WTC11 (cell line): ENCODE results near the gene GYS2. TPM values are rescaled to one million over a fixed set of nuclear protein-coding genes. Genes with fewer than 3 reads are reported as not detected.

Experiments
- ATAC-seq: fragments of 200-7000 bp; cut with Tn5 transposase; 2 replicates; pipeline ENCODE4 v1.10.0; 2021; ENCODE audit warnings: mild to moderate bottlenecking, moderate library complexity
- CTCF ChIA-PET: fragments of 300-600 bp; sonication (Branson Sonifier 250); formaldehyde crosslinking; loops from one replicate; lab custom pipeline; 2021; ENCODE audit warnings: antibody characterized with exemption; lab: Charles Lee
- POLR2A ChIA-PET: fragments of 350-600 bp; sonication (Branson Sonifier 250); formaldehyde crosslinking; loops from one replicate; lab custom pipeline; 2021; ENCODE audit warnings: antibody characterized with exemption; lab: Charles Lee
- DNase-seq: peaks from one replicate; pipeline ENCODE4 v3.0.0; 2021; ENCODE audit warnings: low spot score
- H3K27ac Mint-ChIP-seq: 2 replicates; pipeline ENCODE4 v1.8.0; 2021; ENCODE audit warnings: mixed read lengths
- H3K27me3 Mint-ChIP-seq: 2 replicates; pipeline ENCODE4 v1.8.0; 2021; ENCODE audit warnings: low read depth, mild to moderate bottlenecking, moderate library complexity, mixed read lengths
- H3K36me3 Mint-ChIP-seq: 2 replicates; pipeline ENCODE4 v1.8.0; 2021; ENCODE audit warnings: mixed read lengths
- H3K4me1 Mint-ChIP-seq: 2 replicates; pipeline ENCODE4 v1.8.0; 2022; ENCODE audit warnings: mixed read lengths
- H3K4me3 Mint-ChIP-seq: 2 replicates; pipeline ENCODE4 v1.8.0; 2021; ENCODE audit warnings: mild to moderate bottlenecking, moderate library complexity, mixed read lengths
- H3K9me3 Mint-ChIP-seq: 2 replicates; pipeline ENCODE4 v1.8.0; 2021; ENCODE audit warnings: mixed read lengths
- ESRRA ChIP-seq: sonication (generic); formaldehyde crosslinking; IDR thresholded peaks from 2 replicates; pipeline ENCODE4 v1.8.1; 2022; ENCODE audit warnings: mild to moderate bottlenecking, missing genetic modification reagents, borderline replicate concordance
- ETV6 ChIP-seq: sonication (generic); formaldehyde crosslinking; IDR thresholded peaks from 2 replicates; pipeline ENCODE4 v1.8.1; 2022; ENCODE audit warnings: mild to moderate bottlenecking, missing genetic modification reagents
- GTF2I ChIP-seq: fragments of 250-450 bp; sonication (Bioruptor Pico); conservative IDR thresholded peaks from 2 replicates; pipeline ENCODE4 v1.4.0; 2021; ENCODE audit warnings: mild to moderate bottlenecking
- HMGA2 ChIP-seq: fragments of 250-450 bp; sonication (Bioruptor Pico); IDR thresholded peaks from 2 replicates; pipeline ENCODE4 v1.4.0; 2021; ENCODE audit warnings: mild to moderate bottlenecking, moderate library complexity
- IRF2 ChIP-seq: sonication (generic); formaldehyde crosslinking; IDR thresholded peaks from 2 replicates; pipeline ENCODE4 v1.8.0; 2022; ENCODE audit warnings: low read depth, missing genetic modification reagents, borderline replicate concordance
- JAZF1 ChIP-seq: fragments of 250-450 bp; sonication (Bioruptor Pico); IDR thresholded peaks from 2 replicates; pipeline ENCODE4 v1.9.0; 2021; ENCODE audit warnings: moderate library complexity, mild to moderate bottlenecking, inconsistent platforms
- NFATC4 ChIP-seq: fragments of 250-450 bp; sonication (Bioruptor Pico); IDR thresholded peaks from 2 replicates; pipeline ENCODE4 v1.9.0; 2021; ENCODE audit warnings: mild to moderate bottlenecking
- NFE2L1 ChIP-seq: sonication (generic); formaldehyde crosslinking; IDR thresholded peaks from 2 replicates; pipeline ENCODE4 v1.8.1; 2023; ENCODE audit warnings: missing genetic modification reagents
- ZNF232 ChIP-seq: sonication (generic); formaldehyde crosslinking; IDR thresholded peaks from 2 replicates; pipeline ENCODE4 v1.8.0; 2022; ENCODE audit warnings: mild to moderate bottlenecking, missing genetic modification reagents
- ZNF263 ChIP-seq: sonication (generic); formaldehyde crosslinking; IDR thresholded peaks from 2 replicates; pipeline ENCODE4 v1.8.1; 2022; ENCODE audit warnings: low read depth, mild to moderate bottlenecking, moderate library complexity, missing genetic modification reagents
- ZNF317 ChIP-seq: sonication (generic); formaldehyde crosslinking; IDR thresholded peaks from 2 replicates; pipeline ENCODE4 v1.8.1; 2023; ENCODE audit warnings: low read depth, mild to moderate bottlenecking, moderate library complexity, missing genetic modification reagents, borderline replicate concordance
- total RNA-seq: library from RNA; stranded (reverse); gene quantifications from 3 replicates; pipeline ENCODE4 v1.2.3, GENCODE V29; 2021
- TF ChIP-seq, protein P1 (sequence below): sonication (generic); formaldehyde crosslinking; IDR thresholded peaks from 2 replicates; pipeline ENCODE4 v1.8.1; 2022; ENCODE audit warnings: low read depth, missing genetic modification reagents, borderline replicate concordance
- TF ChIP-seq, protein P2 (sequence below): sonication (generic); formaldehyde crosslinking; IDR thresholded peaks from 2 replicates; pipeline ENCODE4 v1.8.0; 2023; ENCODE audit warnings: mild to moderate bottlenecking, missing genetic modification reagents
- TF ChIP-seq, protein P3 (sequence below): sonication (generic); formaldehyde crosslinking; IDR thresholded peaks from 2 replicates; pipeline ENCODE4 v1.8.0; 2023; ENCODE audit warnings: missing genetic modification reagents
- TF ChIP-seq, protein P4 (sequence below): sonication (generic); formaldehyde crosslinking; IDR thresholded peaks from 2 replicates; pipeline ENCODE4 v1.8.1; 2023; ENCODE audit warnings: mild to moderate bottlenecking, missing genetic modification reagents, moderate library complexity
- TF ChIP-seq, protein P5 (sequence below): fragments of 250-450 bp; sonication (Bioruptor Pico); IDR thresholded peaks from 2 replicates; pipeline ENCODE4 v1.9.0; 2021; ENCODE audit warnings: mild to moderate bottlenecking
- TF ChIP-seq, protein P6 (sequence below): sonication (generic); formaldehyde crosslinking; IDR thresholded peaks from 2 replicates; pipeline ENCODE4 v1.8.0; 2022; ENCODE audit warnings: mild to moderate bottlenecking, missing genetic modification reagents
- TF ChIP-seq, protein P7 (sequence below): sonication (generic); formaldehyde crosslinking; IDR thresholded peaks from 2 replicates; pipeline ENCODE4 v1.8.1; 2022; ENCODE audit warnings: mild to moderate bottlenecking, moderate library complexity, missing genetic modification reagents

GYS2 gene
- total RNA-seq, 1 experiment from 2014 or later = not detected

DNA sequence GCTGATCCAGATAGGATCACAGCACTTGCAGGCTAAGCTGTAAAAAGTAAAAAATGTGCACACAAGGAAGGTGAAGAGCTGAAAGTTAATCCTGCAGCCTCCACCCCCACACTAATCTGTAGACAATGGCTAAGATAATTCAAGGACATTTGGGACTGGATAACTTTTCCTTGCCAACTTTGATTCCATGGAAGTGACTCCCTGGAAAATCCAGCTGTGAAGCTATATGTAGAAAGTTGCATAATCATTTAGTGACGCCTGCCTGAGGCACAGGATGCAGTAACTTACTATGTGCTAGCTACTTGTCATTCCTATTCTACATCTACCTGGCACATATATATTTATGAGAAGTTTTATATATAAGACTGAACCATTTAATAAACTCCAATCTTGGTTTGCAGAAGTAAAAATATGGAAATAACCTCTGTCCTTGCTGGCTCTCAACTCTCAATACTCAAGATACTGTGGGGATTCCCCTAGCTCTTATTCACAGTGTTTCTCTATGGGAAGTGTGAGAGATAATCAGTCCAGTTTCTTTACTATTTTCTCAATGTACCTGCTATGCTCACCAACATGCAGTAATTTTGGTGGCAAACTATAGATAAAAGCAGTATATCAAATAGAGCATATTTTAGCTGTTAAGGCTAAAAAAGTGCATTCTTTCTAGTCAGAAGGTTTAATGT lies 38.2 kb upstream of the GYS2 start (continued):
- TF ChIP-seq, protein P1, sequence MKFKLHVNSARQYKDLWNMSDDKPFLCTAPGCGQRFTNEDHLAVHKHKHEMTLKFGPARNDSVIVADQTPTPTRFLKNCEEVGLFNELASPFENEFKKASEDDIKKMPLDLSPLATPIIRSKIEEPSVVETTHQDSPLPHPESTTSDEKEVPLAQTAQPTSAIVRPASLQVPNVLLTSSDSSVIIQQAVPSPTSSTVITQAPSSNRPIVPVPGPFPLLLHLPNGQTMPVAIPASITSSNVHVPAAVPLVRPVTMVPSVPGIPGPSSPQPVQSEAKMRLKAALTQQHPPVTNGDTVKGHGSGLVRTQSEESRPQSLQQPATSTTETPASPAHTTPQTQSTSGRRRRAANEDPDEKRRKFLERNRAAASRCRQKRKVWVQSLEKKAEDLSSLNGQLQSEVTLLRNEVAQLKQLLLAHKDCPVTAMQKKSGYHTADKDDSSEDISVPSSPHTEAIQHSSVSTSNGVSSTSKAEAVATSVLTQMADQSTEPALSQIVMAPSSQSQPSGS (CRISPR knock-in tag) = no peak
- TF ChIP-seq NFE2L1 (no peak), ETV6 (CRISPR knock-in tag) (no peak), ESRRA (CRISPR knock-in tag) (no peak), NFATC4 (no peak)
- TF ChIP-seq, protein P2, sequence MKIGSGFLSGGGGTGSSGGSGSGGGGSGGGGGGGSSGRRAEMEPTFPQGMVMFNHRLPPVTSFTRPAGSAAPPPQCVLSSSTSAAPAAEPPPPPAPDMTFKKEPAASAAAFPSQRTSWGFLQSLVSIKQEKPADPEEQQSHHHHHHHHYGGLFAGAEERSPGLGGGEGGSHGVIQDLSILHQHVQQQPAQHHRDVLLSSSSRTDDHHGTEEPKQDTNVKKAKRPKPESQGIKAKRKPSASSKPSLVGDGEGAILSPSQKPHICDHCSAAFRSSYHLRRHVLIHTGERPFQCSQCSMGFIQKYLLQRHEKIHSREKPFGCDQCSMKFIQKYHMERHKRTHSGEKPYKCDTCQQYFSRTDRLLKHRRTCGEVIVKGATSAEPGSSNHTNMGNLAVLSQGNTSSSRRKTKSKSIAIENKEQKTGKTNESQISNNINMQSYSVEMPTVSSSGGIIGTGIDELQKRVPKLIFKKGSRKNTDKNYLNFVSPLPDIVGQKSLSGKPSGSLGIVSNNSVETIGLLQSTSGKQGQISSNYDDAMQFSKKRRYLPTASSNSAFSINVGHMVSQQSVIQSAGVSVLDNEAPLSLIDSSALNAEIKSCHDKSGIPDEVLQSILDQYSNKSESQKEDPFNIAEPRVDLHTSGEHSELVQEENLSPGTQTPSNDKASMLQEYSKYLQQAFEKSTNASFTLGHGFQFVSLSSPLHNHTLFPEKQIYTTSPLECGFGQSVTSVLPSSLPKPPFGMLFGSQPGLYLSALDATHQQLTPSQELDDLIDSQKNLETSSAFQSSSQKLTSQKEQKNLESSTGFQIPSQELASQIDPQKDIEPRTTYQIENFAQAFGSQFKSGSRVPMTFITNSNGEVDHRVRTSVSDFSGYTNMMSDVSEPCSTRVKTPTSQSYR (CRISPR knock-in tag) = no peak
- TF ChIP-seq, protein P3, sequence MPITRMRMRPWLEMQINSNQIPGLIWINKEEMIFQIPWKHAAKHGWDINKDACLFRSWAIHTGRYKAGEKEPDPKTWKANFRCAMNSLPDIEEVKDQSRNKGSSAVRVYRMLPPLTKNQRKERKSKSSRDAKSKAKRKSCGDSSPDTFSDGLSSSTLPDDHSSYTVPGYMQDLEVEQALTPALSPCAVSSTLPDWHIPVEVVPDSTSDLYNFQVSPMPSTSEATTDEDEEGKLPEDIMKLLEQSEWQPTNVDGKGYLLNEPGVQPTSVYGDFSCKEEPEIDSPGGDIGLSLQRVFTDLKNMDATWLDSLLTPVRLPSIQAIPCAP (CRISPR knock-in tag) = no peak
- TF ChIP-seq, protein P4, sequence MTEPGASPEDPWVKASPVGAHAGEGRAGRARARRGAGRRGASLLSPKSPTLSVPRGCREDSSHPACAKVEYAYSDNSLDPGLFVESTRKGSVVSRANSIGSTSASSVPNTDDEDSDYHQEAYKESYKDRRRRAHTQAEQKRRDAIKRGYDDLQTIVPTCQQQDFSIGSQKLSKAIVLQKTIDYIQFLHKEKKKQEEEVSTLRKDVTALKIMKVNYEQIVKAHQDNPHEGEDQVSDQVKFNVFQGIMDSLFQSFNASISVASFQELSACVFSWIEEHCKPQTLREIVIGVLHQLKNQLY (CRISPR knock-in tag) = no peak

DNA sequence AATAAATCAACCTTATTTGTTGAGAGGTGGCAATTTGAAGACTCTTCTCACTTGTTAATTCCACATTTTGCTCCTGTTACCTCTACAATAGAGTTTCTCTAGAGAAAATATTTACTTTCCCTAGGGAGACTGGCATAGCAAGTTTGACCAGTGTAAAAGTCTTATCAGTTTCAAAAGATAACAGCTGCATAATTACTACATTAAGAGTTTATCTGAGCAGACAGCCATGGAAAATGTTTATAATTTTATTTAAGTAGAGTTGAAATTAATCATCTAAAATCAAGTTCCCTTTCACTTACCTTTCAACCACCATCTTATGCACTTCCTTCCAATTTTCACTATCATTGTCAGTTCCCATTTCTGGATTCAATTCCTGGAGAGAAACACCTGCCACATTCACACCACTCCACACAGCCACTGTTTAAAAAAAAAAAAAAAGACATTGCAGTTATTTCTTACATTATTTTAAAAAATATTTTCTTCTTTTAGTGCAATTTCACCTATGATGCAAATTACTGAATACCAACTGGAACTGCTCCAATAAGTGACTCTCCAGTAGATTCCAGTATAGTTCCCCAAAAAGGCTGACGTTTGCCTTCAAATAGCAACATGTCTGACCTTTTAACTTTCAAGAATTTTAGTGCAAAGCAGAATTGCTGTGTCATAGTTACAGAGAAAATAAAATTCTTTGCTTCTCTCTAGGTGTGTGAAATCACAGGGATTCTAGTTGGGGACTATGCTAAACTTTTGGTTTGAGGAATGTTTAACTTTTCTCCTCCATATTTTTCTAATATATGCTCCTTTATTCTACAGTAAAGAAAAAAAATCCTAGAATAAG lies 33.6 kb upstream of the GYS2 start:
- POLR2A ChIA-PET = interaction anchor here (0.7 kb wide), 1 partner anchor 8 kb away, joined by 4 read pairs; no protein-coding TSS in a partner anchor
- Mint-ChIP-seq H3K27me3 (no peaks in the 10 kb centered on the region), H3K36me3 (peaks cover 80% of the 10 kb centered on the region), H3K4me1 (peaks cover 4% of the 10 kb centered on the region; the same call in 1 of the 2 replicates), H3K27ac (no peak overlapping the region), H3K4me3 (no peak overlapping the region), H3K9me3 (no peaks in the 10 kb centered on the region)
- DNase-seq = no peak
- ATAC-seq = no peak
- CTCF ChIA-PET = no interaction called here
- TF ChIP-seq ZNF263 (CRISPR knock-in tag) (no peak), ZNF232 (CRISPR knock-in tag) (no peak), JAZF1 (CRISPR knock-in tag) (no peak), IRF2 (CRISPR knock-in tag) (no peak), ZNF317 (CRISPR knock-in tag) (no peak), HMGA2 (no peak), GTF2I (CRISPR knock-in tag) (no peak)
- TF ChIP-seq, protein P5, sequence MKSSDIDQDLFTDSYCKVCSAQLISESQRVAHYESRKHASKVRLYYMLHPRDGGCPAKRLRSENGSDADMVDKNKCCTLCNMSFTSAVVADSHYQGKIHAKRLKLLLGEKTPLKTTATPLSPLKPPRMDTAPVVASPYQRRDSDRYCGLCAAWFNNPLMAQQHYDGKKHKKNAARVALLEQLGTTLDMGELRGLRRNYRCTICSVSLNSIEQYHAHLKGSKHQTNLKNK = no peak
- TF ChIP-seq, protein P6, sequence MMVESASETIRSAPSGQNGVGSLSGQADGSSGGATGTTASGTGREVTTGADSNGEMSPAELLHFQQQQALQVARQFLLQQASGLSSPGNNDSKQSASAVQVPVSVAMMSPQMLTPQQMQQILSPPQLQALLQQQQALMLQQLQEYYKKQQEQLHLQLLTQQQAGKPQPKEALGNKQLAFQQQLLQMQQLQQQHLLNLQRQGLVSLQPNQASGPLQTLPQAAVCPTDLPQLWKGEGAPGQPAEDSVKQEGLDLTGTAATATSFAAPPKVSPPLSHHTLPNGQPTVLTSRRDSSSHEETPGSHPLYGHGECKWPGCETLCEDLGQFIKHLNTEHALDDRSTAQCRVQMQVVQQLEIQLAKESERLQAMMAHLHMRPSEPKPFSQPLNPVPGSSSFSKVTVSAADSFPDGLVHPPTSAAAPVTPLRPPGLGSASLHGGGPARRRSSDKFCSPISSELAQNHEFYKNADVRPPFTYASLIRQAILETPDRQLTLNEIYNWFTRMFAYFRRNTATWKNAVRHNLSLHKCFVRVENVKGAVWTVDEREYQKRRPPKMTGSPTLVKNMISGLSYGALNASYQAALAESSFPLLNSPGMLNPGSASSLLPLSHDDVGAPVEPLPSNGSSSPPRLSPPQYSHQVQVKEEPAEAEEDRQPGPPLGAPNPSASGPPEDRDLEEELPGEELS (CRISPR knock-in tag) = no peak
- TF ChIP-seq, protein P7, sequence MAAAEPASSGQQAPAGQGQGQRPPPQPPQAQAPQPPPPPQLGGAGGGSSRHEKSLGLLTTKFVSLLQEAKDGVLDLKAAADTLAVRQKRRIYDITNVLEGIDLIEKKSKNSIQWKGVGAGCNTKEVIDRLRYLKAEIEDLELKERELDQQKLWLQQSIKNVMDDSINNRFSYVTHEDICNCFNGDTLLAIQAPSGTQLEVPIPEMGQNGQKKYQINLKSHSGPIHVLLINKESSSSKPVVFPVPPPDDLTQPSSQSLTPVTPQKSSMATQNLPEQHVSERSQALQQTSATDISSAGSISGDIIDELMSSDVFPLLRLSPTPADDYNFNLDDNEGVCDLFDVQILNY (CRISPR knock-in tag) = no peak
